Activated CD4-positive, alpha-beta T cell treated with anti-CD3 and anti-CD28 coated beads, Interleukin-2, amount 50 U/mL, for 48 hours (primary cell): Measurements from ENCODE around the gene KREMEN2.
"Not testable (repeated sequence)": the region's sequence is repeated elsewhere in the genome, so short reads cannot be mapped to it uniquely, and the experiment has no call there.

ENCODE experiments used
- DNase-seq, 2 experiments: peaks; one replicate each; pipeline ENCODE4 v3.0.0-alpha.2; 2020

Gene KREMEN2, protein sequence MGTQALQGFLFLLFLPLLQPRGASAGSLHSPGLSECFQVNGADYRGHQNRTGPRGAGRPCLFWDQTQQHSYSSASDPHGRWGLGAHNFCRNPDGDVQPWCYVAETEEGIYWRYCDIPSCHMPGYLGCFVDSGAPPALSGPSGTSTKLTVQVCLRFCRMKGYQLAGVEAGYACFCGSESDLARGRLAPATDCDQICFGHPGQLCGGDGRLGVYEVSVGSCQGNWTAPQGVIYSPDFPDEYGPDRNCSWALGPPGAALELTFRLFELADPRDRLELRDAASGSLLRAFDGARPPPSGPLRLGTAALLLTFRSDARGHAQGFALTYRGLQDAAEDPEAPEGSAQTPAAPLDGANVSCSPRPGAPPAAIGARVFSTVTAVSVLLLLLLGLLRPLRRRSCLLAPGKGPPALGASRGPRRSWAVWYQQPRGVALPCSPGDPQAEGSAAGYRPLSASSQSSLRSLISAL

DNA sequence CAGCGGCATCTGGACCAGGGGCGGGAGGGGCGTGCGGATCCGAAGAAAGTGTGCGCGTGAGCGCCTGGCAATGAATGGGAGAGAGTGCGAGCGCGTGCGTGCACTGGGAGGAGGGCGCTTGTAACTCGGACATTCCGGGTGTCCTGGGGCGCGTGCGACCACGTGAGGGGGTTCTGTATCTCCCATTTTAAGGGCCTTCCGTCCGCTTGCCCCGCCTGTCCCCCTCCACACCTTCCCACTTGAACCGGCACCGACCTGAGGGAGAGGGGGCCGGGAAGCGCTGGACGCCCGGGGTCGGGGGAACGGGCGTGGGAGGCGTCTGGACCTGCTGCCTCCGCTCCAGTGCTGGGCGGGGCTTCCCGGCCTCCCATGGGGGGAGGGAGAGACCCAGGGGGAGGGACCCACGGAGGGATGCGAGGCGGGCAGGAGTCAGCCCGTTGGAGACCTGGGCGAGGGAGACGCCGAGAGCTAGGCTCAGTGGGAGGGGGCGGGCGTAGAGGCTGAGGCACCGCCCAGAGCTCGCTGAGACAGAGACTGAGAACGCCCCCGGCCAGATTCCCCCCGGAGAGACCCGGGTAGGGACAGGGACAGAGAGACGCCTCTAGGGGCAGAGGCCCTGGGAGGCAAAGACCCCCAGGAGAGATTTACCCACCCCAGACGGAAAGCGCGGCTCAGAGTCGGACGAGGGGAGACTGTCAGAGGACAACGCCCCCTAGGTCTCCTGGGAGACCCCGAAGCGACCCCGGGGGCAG, at the start of gene KREMEN2:
TSS of gene KREMEN2 (plus strand) at position 553 of the 752 bp plus-strand sequence. CDS start 246 bp downstream, outside the sequence.
- DNase-seq = peak in 1 of 2 experiments; percentile 59

DNA sequence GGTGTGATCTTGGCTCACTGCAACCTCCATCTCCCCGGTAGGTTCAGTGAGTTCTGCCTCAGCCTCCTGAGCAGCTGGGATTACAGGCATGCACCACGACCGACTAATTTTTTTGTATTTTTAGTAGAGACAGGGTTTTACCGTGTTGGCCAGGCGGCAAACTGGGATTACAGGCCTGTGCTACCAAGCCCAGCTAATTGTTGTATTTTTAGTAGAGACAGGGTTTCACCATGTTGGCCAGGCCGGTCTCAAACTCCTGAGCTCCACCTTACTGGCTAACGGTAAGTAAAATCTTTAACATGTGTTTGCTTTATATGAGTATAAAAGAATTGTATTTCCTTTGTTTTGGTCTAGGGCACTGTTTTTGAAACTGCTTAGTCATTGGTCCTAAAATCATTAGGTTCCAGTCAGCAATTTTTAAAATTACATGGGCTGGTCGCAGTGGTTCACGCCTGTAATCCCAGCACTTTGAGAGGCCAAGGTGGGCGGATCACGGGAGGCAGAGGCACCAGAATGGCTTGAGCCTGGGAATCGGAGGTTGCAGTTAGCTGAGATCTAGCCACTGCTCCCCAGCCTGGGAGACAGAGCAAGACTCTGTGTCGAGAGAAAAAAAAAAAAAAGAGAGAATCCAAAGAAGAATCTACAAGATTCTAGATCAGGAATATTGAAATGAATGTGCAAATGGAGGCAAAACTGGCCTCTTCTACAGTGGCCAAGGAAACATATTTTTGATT, 48.7 kb upstream of the KREMEN2 start:
- DNase-seq = no peak

DNA sequence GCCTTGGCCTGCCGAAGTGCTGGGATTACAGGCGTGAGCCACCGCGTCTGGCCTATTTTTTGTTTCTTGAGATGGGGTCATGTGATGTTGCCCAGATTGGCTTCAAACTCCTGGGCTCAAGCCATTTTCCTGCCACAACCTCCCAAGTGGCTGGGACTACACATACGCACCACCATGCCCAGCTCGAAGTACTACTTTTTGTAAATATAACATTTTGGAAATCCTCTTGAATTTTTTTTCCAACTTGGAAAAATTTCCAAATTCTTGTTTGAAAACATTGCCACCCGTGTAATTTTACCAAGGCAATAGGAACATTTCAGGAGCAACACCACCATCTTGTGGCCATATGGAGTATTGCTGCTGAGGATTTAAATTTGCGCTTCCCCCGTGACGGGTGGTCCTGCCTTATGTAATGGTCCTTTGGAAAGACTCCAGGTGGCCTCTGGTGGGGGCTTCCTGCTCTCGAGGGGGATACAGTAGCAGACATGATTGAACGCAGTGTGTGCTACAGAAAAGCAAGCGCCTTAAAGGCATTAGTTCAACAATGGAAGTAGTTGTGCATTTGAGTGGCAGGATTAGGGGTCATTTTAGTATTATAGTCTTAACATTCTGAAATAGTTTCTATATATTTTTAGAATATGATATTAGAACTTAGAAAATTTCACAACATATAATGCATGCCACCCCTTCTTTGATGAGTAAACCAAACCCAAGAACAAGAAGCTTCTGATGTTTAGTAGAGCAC, 44.4 kb upstream of the KREMEN2 start:
- peak; percentile 59 to 73 for DNase-seq

DNA sequence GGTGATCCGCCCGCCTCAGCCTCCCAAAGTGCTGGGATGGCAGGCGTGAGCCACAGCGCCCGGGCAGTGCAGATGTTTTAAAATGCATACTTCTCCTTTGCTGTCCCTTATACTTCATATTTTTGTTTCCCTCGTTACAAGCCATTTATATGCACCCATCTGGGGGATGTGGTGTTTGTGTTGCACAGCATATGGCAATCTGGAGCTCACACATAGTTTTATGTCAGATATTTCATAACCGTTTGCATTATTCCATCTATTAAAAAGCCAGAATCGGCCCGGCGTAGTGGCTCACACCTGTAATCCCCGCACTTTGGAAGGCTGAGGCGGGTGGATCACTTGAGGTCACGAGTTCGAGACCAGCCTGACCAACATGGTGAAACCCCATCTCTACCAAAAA, 40.6 kb upstream of the KREMEN2 start:
- DNase-seq = no peak

DNA sequence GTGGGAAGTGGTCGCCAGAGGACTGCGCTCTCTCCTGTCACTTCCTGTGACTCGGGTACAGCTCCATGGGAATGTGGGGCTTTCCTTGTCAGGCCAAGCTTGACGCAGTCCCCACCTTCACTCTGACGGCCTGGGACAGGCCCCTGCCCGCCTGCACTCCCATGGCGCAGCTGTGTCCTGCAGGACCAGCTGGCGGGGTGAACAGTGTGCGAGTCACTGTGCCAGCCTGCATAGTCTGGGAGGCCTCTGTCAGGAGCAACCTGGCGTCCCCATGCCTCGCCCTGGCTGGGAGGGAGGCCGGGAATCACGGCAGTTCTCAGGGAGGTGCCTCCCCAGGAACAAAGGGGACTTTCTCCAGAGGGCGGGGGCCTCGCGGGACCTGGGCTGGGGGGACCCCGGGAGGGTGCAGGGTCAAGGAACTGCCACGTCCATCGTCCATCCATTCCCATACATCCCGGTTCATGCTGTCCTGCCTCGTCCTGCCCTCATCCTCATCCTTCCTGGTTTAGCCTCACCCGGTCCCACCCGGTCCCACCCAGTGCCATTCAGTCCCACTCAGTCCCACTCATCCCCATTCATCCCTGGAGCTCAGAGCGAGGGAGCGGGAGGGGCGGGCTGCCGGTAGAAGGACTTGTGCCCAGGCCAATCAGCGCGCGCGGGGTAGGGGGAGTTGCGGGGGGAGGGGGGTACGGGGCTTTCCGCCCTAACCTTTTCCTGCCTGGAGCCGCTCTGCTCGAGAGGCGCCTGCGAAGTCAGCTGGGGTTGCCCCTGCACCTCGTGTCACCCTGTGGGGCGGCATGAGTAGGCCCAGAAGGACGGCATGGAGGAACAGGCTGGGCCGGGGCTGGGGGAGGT, 38.9 kb upstream of the KREMEN2 start:
- DNase-seq = no peak

DNA sequence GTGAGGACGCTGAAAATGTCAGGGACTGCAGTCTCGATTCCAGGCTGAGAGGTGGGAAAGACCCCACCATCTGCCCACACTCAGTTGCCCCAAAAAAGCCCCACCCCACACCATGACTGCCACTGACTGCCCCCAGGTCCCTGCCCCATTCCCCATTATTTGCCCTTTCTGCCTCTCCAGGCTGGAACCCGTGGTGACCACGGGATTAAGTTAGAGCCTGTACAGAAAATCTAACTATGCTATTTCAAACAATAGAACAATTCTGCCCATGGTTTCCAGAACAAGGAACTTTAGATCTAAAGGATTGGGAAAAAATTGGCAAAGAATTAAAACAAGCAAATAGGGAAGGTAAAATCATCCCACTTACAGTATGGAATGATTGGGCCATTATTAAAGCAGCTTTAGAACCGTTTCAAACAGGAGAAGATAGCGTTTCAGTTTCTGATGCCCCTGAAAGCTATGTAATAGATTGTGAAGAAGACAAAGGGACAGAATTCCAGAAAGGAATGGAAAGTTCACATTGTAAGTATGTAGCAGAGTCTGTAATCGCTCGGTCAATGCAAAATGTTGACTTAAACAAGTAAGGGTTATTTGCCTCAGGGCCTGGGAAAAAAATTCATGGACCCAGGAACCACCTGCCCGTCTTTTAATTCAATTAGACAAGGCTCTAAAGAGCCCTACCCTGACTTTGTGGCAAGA, 38.0 kb upstream of the KREMEN2 start:
- DNase-seq = no peak

DNA sequence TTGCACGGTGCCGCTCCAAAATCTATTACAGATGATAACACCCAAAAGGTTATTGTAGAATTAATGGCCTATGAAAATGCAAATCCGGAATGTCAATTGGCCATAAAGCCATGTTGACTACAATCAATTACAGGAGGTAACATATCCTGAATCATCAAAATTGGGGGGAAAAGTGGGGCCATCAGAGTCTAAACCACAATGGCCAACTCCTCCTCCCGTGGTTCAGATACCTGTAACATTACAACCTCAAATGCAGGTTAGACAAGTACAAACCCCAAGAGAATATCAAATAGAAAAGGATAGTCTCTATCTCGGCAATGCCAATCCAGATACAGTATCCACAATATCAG, 37.5 kb upstream of the KREMEN2 start:
- no peak for DNase-seq

DNA sequence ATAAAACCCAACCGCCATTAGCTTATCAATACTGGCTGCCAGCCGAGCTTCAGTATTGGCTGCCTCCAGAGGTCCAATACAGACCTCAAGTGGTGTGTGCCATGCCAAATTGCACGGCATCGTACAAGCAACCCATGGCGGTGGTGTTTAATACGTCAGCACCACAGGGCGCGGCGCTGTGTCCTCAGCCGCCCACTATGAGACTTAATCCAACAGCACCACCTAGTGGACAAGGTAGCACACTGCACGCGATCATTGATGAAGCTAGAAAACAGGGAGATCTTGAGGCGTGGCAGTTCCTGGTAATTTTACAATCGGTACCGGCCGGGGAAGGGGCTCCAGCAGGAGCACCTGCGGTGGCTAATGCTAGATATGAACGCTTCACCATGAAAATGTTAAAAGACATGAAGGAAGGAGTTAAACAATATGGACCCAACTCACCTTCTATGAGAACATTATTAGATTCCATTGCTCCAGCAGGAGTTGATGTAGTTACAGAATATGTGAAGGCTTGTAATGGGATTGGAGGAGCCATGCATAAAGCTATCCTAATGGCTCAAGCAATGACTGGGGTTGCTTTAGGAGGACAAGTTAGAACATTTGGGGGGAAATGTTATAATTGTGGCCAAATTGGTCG, 36.9 kb upstream of the KREMEN2 start:
- peak; percentile 89 to 92 for DNase-seq

DNA sequence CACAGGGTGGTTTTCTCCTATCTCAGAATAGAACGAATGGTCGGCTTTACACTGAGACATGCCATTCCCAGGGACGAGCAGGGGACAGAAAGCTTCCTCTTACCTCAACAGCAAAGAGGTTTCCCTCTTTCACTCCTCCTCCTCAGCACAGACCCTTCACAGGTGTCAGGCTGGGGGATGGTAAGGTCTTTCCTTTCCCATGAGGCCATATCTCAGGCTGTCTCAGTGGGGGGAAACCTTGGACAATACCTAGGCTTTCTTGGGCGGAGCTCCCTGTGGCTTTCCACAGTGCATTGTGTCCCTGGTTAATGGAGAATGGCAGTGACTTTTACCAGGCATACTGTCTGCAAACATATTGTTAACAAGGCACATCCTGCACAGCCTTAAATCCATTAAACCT, 35.9 kb upstream of the KREMEN2 start:
- not testable (repeated sequence) for DNase-seq

DNA sequence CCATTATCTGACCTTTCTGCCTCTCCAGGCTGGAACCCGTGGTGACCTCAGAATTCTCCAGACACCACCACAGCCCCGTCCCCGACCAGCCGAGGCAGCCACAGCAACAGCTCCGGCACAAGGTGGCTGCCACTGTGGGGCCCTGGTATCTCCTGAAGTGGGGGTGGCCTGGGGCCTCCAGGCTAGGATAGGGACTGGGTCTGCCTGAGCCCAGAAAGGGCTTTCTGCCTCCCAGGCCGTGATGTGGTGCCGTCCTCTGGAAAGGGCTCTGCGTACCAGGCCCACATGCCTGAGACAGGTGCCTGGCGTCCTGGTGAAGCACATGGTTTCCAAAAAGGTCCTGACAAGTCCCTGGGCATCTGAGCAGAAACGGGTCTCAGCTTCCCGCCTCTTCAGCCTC, 35.3 kb upstream of the KREMEN2 start:
- no peak for DNase-seq

DNA sequence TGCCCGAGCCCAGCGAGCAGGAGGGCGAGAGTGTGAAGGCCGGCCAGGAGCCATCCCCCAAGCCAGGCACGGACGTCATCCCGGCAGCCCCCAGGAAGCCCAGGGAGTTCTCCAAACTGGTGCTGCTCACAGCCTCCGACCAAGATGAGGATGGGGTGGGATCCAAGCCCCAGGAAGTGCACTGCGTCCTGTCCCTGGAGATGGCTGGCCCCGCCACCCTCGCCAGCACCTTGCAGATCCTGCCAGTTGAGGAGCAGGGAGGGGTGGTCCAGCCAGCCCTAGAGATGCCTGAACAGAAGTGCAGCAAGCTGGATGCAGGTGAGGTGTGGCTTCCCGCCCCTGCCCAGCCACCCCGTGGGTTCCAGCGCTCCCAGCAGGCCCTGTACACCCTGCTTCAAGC, 34.4 kb upstream of the KREMEN2 start:
- no peak for DNase-seq

DNA sequence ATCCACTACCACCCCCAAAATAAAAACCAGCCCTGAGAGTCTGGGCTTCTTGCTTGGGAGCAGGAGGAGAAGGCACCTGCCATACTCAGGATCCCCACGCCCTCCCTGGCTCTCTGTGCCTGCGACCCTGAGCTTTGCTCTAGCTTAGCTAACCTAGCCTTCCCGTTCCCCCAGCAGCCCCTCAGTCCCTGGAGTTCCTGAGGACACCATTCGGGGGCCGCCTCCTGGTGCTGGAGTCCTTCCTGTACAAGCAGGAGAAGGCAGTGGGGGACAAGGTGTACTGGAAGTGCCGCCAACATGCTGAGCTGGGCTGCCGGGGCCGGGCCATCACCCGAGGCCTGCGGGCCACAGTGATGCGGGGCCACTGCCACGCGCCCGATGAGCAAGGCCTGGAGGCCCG, 33.8 kb upstream of the KREMEN2 start:
- DNase-seq = no peak

DNA sequence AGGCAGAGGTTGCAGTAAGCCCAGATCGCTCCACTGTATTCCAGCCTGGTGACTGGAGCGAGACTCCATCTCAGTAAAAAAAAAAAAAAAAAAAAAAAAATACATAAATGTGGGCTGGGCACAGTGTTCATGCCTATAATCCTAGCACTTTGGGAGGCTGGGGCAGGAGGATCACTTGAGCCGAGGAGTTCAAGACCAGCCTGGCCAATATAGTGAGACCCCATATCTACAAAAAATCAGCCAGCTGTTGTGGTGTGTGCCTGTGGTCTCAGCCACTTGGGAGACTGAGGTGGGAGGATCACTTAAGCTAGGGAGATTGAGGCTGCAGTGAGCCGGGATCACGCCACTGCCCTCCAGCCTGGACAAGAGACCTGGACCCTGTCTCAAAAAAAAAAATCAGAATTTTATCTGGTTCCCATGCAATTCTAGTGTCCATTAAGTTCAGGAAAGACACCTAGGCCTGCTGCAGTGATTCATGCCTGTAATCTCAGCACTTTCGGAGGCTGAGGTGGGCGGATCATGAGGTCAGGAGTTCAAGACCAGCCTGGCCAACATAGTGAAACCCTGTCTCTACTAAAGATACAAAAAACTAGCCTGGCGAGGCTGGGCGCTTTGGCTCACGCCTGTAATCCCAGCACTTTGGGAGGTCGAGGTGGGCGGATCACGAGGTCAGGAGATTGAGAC, 32.7 kb upstream of the KREMEN2 start:
- not testable (repeated sequence) for DNase-seq

DNA sequence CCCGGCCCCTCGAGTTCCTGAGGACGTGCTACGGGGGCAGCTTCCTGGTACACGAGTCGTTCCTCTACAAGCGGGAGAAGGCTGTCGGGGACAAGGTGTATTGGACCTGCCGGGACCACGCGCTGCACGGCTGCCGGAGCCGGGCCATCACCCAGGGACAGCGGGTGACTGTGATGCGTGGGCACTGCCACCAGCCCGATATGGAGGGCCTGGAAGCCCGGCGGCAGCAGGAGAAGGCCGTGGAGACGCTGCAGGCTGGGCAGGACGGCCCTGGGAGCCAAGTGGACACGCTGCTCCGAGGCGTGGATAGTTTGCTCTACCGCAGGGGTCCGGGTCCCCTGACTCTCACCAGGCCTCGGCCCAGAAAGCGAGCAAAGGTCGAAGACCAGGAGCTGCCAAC, 30.9 kb upstream of the KREMEN2 start:
- no peak for DNase-seq

DNA sequence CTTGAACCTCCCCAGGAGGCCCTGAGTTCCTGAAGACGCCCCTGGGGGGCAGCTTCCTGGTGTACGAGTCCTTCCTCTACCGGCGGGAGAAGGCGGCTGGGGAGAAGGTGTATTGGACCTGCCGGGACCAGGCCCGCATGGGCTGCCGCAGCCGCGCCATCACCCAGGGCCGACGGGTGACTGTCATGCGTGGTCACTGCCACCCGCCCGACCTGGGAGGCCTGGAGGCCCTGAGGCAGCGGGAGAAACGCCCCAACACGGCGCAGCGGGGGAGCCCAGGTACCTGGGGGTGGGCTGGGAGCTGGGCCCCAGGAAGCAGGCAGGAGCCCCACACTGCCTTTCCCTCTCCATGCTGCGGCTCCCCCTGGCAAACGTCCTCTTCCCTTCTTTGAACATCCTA, 30.4 kb upstream of the KREMEN2 start:
- DNase-seq = no peak

DNA sequence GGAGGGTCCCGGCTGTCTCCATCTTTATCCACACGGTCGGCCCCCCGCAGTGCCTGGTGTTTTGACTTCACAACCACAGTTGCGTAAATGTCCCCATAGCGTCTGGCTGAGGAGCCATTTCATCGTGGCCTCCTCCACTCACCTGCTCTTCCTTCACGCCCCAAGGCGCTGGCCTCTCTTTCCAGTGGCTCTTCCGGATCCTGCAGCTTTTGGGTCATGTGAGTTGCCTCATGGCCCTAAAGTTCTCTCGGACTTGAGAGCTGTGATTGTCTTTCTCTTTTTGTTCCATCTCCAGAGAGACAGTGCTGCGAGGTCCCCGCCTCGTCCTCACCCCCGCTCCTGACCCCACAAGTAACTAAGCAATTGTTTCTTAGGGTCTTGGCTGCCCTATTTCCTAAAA, 29.6 kb upstream of the KREMEN2 start:
- DNase-seq = no peak

DNA sequence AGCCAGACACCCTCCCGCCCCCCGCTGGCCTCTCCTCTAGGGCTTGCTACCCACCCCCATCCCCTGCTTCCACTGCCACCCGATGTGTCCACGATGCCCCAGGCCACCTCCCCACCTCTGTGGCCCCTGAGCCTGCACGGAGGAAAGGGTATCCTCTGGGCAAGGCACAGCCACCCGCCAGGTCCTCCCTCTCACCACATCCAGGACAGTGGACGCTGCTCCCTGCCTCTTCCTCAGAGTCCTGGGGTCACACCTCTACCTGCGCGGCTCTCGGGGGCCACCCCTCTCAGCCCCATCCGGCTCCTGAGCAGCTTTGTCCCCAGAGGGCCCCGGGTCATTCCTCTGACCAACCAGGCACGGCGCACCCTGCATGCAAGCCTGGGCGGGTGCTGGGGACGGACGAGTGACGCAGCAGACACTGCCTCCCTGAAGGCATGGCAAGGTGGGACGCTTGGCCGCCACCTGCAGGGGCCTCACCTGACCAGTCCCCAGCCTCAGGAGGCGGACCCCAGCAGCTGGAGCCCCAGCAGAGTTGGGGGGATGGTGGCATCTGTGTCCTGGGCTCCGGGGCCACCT, 27.6 kb upstream of the KREMEN2 start:
- DNase-seq = no peak

DNA sequence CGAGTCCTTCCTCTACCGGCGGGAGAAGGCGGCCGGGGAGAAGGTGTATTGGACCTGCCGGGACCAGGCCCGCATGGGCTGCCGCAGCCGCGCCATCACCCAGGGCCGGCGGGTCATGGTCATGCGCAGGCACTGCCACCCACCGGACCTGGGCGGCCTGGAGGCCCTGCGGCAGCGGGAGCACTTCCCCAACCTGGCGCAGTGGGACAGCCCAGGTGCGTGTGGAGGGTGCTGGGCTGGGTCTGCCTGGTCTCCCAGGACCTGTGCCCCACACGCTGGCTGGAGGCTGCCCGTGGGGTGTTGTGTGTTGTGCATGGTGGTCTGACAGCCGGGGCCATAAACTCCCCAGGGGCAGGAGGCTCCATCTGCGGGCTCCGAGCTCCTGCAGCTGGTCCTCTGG, 26.9 kb upstream of the KREMEN2 start:
- no peak for DNase-seq

DNA sequence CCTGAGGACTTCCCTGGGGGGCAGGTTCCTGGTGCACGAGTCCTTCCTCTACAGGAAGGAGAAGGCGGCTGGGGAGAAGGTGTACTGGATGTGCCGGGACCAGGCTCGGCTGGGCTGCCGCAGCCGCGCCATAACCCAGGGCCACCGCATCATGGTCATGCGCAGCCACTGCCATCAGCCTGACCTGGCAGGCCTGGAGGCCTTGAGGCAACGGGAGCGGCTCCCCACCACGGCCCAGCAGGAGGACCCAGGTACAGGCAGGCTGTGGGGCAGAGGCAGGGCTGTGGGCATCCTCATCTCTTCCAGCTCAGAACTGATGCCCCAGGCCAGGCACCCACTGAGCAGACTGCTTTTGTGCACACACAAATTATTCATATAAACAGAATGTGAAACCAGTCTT, 25.9 kb upstream of the KREMEN2 start:
- no peak for DNase-seq

DNA sequence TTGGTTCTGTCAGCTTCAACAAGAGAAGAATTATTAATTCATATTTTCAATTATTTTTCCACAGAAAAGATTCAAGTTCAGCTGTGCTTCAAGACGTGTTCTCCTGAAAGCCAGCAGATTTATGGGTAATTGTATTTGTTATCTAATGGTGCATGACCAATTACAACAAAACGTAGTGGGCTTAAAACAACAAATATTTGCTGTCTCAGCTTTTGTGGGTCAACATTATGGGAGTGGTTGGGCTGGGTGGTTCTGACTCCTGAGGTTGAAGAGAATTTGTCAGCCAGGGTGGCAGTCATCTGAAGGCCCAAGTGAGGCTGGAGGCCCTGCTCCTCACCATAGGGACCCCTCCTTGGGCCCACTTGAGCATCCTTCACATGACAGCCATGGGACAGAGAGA, 24.1 kb upstream of the KREMEN2 start:
- DNase-seq = no peak
